ENCODE results near the gene MAP2. TPM values are rescaled to one million over a fixed set of nuclear protein-coding genes. Genes with fewer than 3 reads are reported as not detected.
"Not testable (repeated sequence)": the region's sequence is repeated elsewhere in the genome, so short reads cannot be mapped to it uniquely, and the experiment has no call there.

The MAP2 gene
- polyA plus RNA-seq, 5 donors = 5.9 to 13.5 (median 10.4) TPM

DNA sequence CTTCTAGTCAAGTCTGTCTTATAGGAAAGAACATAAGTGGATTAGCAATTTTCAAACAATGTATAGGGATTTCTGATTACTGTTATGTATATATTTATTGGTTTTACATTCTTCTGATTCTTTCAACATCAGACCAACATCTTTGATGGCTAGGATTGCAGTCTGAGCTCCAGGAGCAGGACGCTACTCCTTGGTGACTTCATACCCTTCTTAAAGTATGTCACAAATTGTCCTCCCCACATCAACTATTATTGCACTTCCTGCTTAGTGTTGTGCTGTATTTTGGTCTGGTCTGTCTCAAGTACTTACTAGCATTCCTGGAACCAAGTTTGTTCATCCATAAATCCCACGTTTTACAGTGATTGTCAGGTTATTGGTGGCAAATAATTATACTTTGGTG, 49.0 kb downstream of the MAP2 start:
- no peak for DNase-seq

DNA sequence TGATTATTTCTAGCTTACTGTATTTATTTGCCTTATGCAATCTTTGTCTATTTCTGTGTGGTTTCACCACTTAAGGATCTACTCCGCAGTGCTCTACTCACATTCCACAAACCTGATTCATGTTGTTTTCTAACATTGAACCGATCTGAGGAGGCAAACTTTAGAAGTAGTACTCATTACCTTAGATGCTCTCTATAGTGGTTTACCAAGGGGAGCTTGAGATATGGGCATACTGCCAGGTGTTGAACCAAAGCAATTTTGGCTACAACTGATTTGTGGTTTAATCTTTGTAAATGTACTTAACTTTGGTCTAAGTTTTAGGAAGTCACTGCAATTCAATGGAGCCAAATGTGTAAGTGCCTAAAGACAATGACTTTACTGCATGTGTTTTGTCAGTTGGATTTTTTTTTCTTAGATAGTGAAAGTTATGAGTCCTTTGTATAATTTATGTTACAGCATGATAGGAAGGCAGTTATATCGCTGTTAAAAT, 50.1 kb downstream of the MAP2 start:
- no peak for DNase-seq

DNA sequence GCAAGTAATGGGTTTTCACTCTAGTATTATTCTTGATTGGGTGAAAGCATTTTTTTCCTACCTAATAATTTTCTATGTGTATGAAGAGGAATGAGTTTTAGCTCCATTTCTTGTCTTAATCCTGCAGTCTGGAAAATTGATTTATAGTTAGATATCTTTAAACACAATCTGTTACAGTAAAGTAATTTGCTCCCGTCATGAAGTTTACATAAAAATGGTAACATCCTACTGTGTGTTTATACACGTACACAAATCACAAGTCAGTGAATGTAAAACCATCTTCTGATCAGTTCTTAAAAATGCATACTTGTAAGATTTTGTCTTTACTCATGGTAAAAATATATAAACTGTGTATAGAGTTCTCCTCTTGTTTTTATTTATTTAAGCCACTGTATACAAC, 51.1 kb downstream of the MAP2 start:
- DNase-seq = no peak

- DNase-seq = no peak
Observed at GRCh38 chr2:209476367-209477208, 52.7 kb downstream of the MAP2 start.

DNA sequence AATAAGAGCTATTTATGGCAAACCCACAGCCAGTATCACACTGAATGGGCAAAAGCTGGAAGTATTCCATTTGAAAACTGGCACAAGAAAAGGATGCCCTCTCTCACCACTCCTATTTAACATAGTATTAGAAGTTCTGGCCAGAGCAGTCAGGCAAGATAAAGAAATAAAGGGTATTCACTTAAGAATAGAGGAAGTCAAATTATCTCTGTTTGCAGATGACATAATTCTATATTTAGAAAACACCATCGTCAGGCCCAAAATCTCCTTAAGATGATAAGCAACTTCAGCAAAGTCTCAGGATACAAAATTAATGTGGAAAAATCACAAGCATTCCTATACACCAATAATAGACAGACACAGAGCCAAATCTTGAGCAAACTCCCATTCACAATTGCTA, 68.4 kb downstream of the MAP2 start:
- DNase-seq = not testable (repeated sequence)

DNA sequence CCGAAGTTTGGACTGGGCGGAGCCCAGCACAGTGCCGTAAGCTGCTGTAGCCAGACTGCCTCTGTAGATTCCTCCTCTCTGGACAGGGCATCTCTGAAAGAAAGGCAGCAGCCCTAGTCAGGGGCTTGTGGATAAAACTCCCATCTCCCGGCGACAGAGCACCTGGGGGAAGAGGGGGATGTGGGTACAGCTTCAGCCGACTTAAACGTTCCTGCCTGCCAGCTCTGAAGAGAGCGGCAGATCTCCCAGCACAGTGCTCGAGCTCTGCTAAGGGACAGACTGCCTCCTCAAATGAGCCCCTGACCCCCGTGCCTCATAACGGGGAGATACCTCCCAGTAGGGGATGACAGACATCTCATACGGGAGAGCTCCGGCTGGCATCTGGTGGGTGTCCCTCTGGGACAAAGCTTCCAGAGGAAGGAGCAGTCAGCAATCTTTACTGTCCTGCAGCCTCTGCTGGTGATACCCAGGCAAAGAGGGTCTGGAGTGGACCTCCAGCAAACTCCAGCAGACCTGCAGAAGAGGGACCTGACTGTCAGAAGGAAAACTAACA, 71.3 kb downstream of the MAP2 start:
- not testable (repeated sequence) for DNase-seq

DNA sequence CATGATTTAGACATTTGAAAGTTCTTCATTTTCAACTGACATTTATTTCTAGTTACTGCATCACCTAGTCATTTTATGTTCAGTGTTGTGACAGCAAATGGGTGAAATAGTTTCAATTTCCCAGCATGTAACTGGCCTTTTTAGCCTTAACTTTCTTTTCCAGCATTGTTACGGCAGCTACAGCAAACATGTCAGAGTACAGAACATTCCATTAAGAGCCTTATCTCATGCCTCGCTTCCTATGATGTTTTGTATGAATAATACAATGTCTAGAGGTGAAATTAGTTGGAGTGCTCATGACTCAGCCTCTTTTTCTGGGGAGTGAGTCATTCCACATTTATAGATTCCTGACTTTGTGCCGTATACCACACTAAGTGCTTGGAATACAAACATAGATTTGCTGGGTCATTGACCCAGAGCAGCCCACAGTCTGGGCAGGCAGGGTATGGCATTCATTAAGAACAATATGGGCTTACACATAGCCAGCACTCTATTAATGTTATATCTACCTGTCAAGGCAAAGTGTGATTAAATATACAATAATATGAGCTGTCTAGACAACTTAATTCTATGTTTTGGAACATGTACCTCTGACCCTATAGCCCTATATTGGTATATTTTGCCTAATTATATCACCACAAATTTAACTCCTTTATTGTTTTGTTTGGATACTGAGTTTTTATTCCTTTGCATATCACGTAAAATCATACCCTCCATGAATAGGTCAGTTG, 72.2 kb downstream of the MAP2 start:
- DNase-seq = peak in 1 of 2 donors; percentile 28

DNA sequence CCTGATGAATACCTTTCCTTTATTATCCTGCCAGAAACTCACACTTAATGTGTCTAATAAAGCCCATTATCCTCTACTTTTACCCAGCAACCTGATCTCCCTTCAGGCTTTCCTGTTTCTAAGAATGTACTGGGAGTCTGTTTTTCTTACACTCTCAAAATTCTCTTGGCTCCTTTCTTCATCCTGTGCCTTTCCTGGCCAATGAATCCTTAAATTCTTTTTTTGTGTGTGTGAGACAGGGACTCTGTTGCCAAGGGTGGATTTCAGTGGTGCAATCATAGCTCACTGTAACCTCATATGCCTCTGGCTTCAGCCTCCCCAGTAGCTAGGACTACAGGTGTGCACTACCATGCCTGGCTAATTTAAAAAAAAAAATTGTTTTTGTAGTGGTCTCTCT, 72.7 kb downstream of the MAP2 start:
- no peak for DNase-seq

DNA sequence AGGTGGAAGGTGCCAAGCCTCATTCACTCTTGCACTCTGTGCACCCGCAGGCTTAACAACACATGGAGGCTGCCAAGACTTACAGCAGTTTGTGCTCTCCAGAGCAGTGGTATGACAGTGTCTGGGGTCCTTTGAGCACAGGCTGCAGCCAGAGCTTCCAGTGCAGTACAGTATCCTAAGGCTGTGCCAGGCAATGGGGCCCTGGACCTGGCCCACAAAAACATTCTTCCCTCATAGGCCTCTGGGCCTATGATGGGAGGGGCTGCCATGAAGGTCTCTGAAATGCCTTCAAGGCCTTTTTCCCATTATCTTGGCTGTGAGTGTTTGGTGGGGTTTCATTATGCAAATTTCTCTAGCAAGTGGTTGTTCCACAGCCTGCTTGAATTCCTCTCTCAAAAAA, 74.8 kb downstream of the MAP2 start:
- DNase-seq = no peak

DNA sequence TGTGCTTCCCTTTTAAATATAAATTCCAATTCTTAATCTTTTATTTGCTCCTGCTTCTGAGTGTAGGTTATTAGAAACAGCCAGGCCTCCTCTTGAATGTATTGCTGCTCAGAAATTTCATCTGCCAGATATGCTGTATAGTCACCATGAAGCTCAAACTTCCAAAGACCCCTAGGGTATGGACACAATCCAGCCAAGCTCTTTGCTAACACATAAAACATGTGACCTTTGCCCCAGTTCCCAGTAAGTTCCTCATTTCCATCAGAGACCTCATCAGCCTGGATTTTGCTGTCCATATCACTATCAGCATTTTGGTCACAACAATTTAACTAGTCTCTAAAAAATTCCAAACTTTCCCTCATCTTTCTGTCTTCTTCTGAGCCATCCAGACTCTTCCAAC, 75.2 kb downstream of the MAP2 start:
- DNase-seq = no peak

DNA sequence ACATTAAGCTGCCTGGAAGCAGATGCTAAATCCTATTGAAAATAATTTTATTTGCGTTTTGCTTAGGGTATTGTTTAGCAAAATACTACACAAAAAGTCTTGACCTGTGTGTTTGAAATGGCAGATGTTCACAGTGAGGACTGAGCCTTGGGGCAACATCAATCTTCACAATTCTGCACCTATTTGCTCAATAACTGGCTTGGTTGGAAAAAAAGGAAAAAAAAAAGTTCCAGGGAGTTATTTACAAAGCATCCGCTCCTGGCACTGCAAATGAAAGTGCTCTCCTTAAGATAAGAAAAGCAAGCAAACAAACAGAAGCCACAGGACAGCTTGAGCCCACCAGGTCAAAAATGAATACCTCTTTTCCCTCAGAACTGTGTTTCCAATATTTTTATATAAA, 77.7 kb downstream of the MAP2 start:
- DNase-seq = no peak

DNA sequence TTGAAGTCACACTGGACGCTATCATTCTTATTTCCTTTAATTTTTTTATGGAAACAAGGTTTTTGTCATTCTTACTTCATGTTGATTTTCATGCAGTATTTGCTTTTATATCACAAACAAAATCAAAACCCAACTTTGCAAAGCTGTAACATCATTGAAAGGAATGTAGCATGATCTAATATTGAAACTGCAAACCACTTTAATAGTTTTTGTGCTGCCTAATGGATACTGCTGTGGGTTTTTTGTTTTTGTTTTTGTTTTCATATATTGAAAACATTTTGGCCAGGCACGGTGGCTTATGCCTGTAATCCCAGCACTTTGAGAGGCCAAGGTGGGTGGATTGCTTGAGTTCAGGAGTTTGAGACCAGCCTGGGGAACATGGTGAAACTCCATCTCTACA, 81.6 kb downstream of the MAP2 start:
- no peak for DNase-seq

- no peak for DNase-seq
Observed at GRCh38 chr2:209508255-209508654, 84.4 kb downstream of the MAP2 start.

GRCh38 chr2:209511637-209512036, 87.8 kb downstream of the MAP2 start:
- no peak for DNase-seq

DNA sequence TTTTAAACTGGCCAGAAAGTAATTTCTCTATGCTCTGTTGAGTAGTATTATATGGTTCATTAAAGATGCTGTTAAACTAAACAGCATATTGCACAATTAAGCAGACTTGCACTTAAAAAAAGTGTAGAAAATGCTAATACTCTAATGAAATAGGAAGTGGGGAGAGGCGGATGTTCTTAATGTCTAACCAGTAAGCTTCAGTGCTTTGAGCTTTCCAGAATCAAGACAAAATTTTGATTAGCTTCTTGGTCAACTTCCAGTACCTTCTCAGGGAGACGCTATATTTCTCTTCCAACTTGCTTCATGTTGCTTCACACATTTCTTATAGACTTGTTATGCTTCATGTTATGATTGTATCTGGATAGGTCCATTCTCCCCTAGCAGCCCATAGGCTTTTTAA, 89.1 kb downstream of the MAP2 start:
- no peak for DNase-seq

DNA sequence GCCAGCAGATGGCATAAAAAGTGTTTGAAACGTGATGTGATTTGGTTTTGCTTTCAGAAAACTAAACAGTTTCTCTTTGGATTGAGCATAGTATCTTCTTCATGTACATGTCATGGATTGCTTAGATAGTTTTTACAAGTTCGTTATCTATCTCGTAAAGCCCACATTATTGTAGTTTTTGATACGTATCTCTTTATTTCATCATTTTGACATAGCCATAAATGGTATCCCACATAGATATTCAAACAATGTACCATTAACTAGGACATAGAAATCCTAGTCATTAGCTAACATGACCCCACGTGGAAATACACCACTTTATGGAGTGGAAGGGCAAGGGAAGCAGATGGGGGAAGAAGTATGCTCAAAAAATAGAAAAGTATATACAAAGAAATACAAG, 93.6 kb downstream of the MAP2 start:
- no peak for DNase-seq

DNA sequence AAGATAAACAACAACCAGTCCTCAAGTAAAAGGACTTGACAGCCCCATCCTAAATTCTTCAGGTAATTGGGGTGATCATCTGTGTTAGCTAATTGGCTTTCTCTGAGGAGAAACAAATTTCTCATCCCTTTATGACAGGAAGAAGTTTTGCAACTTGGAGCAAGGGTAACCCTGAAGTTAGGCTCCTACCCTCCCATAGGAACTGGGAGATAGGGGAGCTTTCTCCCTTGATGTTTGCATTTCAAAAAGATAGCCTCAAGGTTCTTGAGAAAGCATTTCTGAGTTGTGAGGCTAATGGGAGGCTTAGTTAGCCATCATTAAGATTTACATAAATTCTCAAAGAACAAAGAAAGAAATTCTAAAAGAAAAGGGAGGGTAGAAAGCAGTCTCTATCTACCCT, 95.4 kb downstream of the MAP2 start:
- DNase-seq = no peak

DNA sequence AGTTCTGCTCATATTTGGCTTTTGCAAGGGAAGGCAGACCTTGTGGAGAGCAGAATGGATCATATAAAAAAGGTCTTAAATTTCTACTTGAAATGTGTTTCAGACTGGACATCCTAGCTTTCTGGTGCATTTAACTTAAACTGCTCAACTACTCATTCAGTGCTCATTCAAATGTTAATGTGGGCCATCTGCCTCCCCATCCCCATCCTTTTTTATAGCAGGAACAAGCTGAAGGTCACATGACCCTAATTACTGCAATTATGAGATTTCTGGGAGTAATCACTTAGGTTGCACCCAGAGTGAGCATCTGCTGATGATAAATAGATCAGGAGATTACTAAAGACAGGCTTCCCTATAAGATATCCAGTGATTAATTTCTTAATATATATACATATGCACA, 96.1 kb downstream of the MAP2 start:
- no peak for DNase-seq

DNA sequence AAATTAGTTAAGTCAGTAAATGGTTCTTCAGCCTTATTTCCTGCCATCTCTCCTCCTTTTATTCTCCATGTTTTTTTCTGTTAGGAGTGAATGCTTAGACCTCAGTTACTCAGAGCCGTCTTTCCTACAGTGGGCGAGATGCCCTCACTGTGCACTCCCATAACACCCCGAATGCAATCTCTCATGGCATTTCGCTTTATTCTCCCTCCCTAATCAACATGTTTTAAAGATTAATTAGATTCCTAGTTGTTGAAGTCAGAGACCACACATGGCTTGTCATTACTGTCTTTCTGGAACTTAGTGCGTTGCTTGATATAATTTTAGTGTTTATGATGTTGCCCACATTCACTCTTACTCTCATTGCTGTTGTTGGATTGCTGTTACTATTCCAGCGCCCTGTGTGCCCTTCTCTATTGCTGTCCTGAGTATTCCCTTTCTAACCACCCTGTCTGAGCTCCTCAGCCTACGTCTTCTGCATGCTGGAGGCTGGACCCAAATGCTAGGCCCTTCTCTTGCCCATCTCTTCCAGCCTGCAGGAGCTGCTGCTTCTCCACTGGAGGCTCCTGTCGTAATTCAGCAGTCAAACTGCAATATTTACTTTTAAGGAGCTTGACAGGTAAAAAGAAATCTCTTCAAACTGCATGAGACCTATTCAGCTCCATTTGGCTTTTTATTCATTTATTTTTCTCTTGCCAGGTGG, 99.3 kb downstream of the MAP2 start:
- no peak for DNase-seq

- no peak for DNase-seq
Observed at GRCh38 chr2:209523867-209524266, 100.0 kb downstream of the MAP2 start.

GRCh38 chr2:209525331-209525730, 101.5 kb downstream of the MAP2 start:
- DNase-seq = peak in 1 of 2 donors; percentile 9

- peak; percentile 50 to 51 for DNase-seq
Observed at GRCh38 chr2:209525834-209526281, 102.0 kb downstream of the MAP2 start.

All from right lung (tissue), 5 donors.